Vagina (tissue), 2 donors: ENCODE measurements around the gene PCDHGA10. TPM values are rescaled to one million over a fixed set of nuclear protein-coding genes. Genes with fewer than 3 reads are reported as not detected.
"Not testable (repeated sequence)": the region's sequence is repeated elsewhere in the genome, so short reads cannot be mapped to it uniquely, and the experiment has no call there.

Experiments used
- DNase-seq, 2 donors: peaks; one replicate each; pipeline ENCODE4 v3.0.0-alpha.2; 2017; ENCODE audit errors: extremely low spot score in 2 of 2
- H3K27ac ChIP-seq: fragments of 200-600 bp; sonication (generic); one replicate; pipeline ENCODE4 v1.5.1; 2019
- H3K27me3 ChIP-seq: fragments of 200-600 bp; sonication (generic); one replicate; pipeline ENCODE4 v1.5.1; 2019
- H3K36me3 ChIP-seq, 2 donors: fragments of 200-600 bp; sonication (generic); one replicate each; pipeline ENCODE4 v1.5.1; 2017 to 2019
- H3K4me1 ChIP-seq: fragments of 200-600 bp; sonication (generic); one replicate; pipeline ENCODE4 v1.5.1; 2019
- H3K4me3 ChIP-seq, 2 donors: fragments of 200-600 bp; sonication (generic); 1 replicate in 1 of 2; 2 replicates in 1 of 2; pipeline ENCODE4 v1.5.1; 2016 to 2019
- H3K9me3 ChIP-seq: fragments of 200-600 bp; sonication (generic); one replicate; pipeline ENCODE4 v1.5.1; 2019
- POLR2A ChIP-seq, 2 donors: fragments of 450-650 bp; IDR thresholded peaks; one replicate each; pipeline ENCODE4 v1.6.1; 2017; ENCODE audit warnings: antibody characterized with exemption in 2 of 2, mild to moderate bottlenecking in 2 of 2, moderate library complexity in 2 of 2
- POLR2AphosphoS5 ChIP-seq, 2 donors: sonication (generic); formaldehyde crosslinking; IDR thresholded peaks; one replicate each; pipeline ENCODE4 v1.9.0; 2017; ENCODE audit warnings: antibody characterized with exemption in 2 of 2, mild to moderate bottlenecking in 2 of 2, low read depth in 1 of 2; ENCODE audit not compliant: insufficient read depth in 1 of 2
- intact Hi-C: fragments of 100-400 bp; cut with DNase I; formaldehyde crosslinking; loops from one replicate; pipeline ENCODE4 v1.15.1; 2023
- total RNA-seq: library from RNA; depleted of rRNA; stranded (reverse); fragments of >200 nt; gene quantifications from one replicate; pipeline ENCODE4 v1.2.3, GENCODE V29; 2016
- TF ChIP-seq, protein P1 (sequence below), 3 experiments: fragments of 450-650 bp in 2 of 3; fragments of 200-600 bp in 1 of 3; sonication (generic) in 1 of 3; IDR thresholded peaks; one replicate each; pipeline ENCODE4 v1.5.1; 2017 to 2019; ENCODE audit warnings: antibody characterized with exemption in 3 of 3, mild to moderate bottlenecking in 2 of 3, moderate library complexity in 2 of 3

PCDHGA10 gene
- total RNA-seq, 1 donor from 2014 or later = 10.6 TPM

DNA sequence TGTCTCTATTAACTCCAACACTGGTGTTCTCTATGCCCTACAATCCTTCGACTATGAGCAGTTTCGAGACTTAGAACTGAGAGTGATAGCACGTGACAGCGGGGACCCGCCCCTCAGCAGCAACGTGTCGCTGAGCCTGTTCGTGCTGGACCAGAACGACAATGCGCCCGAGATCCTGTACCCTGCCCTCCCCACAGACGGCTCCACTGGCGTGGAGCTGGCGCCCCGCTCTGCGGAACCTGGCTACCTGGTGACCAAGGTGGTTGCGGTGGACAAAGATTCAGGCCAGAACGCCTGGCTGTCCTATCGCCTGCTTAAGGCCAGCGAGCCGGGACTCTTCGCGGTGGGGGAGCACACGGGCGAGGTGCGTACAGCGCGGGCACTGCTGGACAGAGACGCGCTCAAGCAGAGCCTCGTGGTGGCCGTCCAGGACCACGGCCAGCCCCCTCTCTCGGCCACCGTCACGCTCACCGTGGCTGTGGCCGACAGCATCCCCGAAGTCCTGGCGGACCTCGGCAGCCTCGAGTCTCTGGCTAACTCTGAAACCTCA is 10.0 kb downstream of the PCDHGA10 start:
- Histone ChIP-seq H3K9me3 (peaks cover 98% of the 10 kb centered on the region), H3K27me3 (no peaks in the 10 kb centered on the region), H3K4me1 (no peaks in the 10 kb centered on the region), H3K36me3 (peaks cover 0 to 15% of the 10 kb centered on the region in 2 donors), H3K27ac (no peak overlapping the region), H3K4me3 (no peak overlapping the region)
- intact Hi-C loops = no loop called here
- TF ChIP-seq POLR2A (IDR thresholded peaks at IDR 0.05) (no peak), POLR2AphosphoS5 (IDR thresholded peaks at IDR 0.05; ENCODE audit: insufficient read depth in 1 of 2, low read depth in 1 of 2) (no peak)
- TF ChIP-seq, protein P1, sequence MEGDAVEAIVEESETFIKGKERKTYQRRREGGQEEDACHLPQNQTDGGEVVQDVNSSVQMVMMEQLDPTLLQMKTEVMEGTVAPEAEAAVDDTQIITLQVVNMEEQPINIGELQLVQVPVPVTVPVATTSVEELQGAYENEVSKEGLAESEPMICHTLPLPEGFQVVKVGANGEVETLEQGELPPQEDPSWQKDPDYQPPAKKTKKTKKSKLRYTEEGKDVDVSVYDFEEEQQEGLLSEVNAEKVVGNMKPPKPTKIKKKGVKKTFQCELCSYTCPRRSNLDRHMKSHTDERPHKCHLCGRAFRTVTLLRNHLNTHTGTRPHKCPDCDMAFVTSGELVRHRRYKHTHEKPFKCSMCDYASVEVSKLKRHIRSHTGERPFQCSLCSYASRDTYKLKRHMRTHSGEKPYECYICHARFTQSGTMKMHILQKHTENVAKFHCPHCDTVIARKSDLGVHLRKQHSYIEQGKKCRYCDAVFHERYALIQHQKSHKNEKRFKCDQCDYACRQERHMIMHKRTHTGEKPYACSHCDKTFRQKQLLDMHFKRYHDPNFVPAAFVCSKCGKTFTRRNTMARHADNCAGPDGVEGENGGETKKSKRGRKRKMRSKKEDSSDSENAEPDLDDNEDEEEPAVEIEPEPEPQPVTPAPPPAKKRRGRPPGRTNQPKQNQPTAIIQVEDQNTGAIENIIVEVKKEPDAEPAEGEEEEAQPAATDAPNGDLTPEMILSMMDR (IDR thresholded peaks at IDR 0.05) = no peak
- no peak for DNase-seq

DNA sequence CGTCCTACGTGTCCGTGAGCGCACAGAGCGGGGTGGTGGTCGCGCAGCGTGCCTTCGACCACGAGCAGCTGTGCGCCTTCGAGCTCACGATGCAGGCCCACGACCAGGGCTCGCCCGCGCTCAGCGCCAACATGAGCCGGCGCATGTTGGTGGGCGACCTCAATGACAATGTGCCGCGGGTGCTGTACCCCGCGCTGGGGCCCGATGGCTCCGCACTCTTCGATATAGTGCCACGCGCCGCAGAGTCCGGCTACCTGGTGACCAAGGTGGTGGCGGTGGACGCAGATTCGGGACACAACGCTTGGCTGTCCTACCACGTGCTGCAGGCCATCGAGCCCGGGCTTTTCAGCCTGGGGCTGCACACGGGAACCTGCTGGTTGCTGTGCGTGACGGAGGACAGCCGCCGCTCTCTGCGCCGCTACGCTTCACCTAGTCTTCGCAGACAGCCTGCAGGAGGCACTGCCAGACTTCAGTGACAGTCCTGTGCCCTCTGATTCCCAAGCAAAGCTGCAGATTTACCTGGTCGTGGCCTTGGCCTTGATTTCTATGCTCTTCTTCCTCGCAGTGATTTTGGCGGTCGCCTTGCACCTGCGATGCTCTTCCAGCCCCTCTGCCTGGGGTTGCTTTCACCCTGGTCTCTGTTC is 15.1 kb downstream of the PCDHGA10 start:
- TF ChIP-seq POLR2A (IDR thresholded peaks at IDR 0.05) (no peak), POLR2AphosphoS5 (IDR thresholded peaks at IDR 0.05; ENCODE audit: insufficient read depth in 1 of 2, low read depth in 1 of 2) (no peak)
- TF ChIP-seq, protein P1 (IDR thresholded peaks at IDR 0.05) = no peak
- intact Hi-C loops = no loop called here
- DNase-seq = no peak
- H3K27me3 ChIP-seq = no peaks in the 10 kb centered on the region
- no peaks in the 10 kb centered on the region for H3K4me1 ChIP-seq
- H3K36me3 ChIP-seq = peaks cover 0 to 16% of the 10 kb centered on the region in 2 donors
- no peak overlapping the region for H3K27ac ChIP-seq
- H3K4me3 ChIP-seq = no peak overlapping the region
- peaks cover 92% of the 10 kb centered on the region for H3K9me3 ChIP-seq

DNA sequence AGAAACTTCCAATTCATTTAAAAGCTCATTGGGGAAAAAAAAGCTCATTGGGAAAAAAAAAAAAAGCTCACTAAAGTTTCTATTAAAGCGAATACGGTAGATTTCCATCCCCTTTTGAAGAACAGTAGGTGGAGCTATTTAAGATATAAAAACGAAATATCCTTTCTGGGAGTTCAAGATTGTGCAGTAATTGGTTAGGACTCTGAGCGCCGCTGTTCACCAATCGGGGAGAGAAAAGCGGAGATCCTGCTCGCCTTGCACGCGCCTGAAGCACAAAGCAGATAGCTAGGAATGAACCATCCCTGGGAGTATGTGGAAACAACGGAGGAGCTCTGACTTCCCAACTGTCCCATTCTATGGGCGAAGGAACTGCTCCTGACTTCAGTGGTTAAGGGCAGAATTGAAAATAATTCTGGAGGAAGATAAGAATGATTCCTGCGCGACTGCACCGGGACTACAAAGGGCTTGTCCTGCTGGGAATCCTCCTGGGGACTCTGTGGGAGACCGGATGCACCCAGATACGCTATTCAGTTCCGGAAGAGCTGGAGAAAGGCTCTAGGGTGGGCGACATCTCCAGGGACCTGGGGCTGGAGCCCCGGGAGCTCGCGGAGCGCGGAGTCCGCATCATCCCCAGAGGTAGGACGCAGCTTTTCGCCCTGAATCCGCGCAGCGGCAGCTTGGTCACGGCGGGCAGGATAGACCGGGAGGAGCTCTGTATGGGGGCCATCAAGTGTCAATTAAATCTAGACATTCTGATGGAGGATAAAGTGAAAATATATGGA is 17.7 kb downstream of the PCDHGA10 start, which contains the start of gene PCDHGA12:
TSS of gene PCDHGA12 (plus strand) at position 176 of the 782 bp plus-strand sequence. CDS start at position 429, 253 bp downstream.
- H3K27ac ChIP-seq = no peak within 1 kb of the TSS
- intact Hi-C loops = no loop called here
- TF ChIP-seq, protein P1 (IDR thresholded peaks at IDR 0.05) = peak in 2 of 3 experiments; percentile 6 to 20
- TF ChIP-seq POLR2A (IDR thresholded peaks at IDR 0.05) (no peak), POLR2AphosphoS5 (IDR thresholded peaks at IDR 0.05; ENCODE audit: insufficient read depth in 1 of 2, low read depth in 1 of 2) (no peak)

DNA sequence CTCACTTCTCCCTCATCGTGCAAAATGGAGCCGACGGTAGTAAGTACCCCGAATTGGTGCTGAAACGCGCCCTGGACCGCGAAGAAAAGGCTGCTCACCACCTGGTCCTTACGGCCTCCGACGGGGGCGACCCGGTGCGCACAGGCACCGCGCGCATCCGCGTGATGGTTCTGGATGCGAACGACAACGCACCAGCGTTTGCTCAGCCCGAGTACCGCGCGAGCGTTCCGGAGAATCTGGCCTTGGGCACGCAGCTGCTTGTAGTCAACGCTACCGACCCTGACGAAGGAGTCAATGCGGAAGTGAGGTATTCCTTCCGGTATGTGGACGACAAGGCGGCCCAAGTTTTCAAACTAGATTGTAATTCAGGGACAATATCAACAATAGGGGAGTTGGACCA is 18.5 kb downstream of the PCDHGA10 start:
- Histone ChIP-seq H3K9me3 (peaks cover 83% of the 10 kb centered on the region), H3K27ac (no peak overlapping the region), H3K36me3 (peaks cover 0 to 22% of the 10 kb centered on the region in 2 donors), H3K4me1 (no peaks in the 10 kb centered on the region), H3K27me3 (no peaks in the 10 kb centered on the region), H3K4me3 (peak overlapping the region; percentile 20 to 24)
- intact Hi-C loops = no loop called here
- TF ChIP-seq POLR2A (IDR thresholded peaks at IDR 0.05) (no peak), POLR2AphosphoS5 (IDR thresholded peaks at IDR 0.05; ENCODE audit: insufficient read depth in 1 of 2, low read depth in 1 of 2) (no peak)
- TF ChIP-seq, protein P1 (IDR thresholded peaks at IDR 0.05) = no peak
- no peak for DNase-seq

More for the DNA sequence above, 17.7 kb downstream of the PCDHGA10 start, which contains the start of gene PCDHGA12:
- H3K4me1 ChIP-seq = no peaks in the 10 kb centered on the region
- peak within 1 kb of the TSS; percentile 20 to 24 for H3K4me3 ChIP-seq
- peaks cover 83% of the 10 kb centered on the region for H3K9me3 ChIP-seq
- DNase-seq = no peak
- H3K27me3 ChIP-seq = no peaks in the 10 kb centered on the region
- peaks cover 0 to 22% of the 10 kb centered on the region in 2 donors for H3K36me3 ChIP-seq

DNA sequence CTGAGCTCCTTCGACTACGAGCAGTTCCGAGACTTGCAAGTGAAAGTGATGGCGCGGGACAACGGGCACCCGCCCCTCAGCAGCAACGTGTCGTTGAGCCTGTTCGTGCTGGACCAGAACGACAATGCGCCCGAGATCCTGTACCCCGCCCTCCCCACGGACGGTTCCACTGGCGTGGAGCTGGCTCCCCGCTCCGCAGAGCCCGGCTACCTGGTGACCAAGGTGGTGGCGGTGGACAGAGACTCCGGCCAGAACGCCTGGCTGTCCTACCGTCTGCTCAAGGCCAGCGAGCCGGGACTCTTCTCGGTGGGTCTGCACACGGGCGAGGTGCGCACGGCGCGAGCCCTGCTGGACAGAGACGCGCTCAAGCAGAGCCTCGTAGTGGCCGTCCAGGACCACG is 19.5 kb downstream of the PCDHGA10 start:
- H3K27me3 ChIP-seq, H3K27ac ChIP-seq, H3K4me1 ChIP-seq, DNase-seq, H3K4me3 ChIP-seq, intact Hi-C loops: not testable (repeated sequence)
- Histone ChIP-seq H3K9me3 (peaks cover 74% of the 10 kb centered on the region), H3K36me3 (peaks cover 0 to 17% of the 10 kb centered on the region in 2 donors)

DNA sequence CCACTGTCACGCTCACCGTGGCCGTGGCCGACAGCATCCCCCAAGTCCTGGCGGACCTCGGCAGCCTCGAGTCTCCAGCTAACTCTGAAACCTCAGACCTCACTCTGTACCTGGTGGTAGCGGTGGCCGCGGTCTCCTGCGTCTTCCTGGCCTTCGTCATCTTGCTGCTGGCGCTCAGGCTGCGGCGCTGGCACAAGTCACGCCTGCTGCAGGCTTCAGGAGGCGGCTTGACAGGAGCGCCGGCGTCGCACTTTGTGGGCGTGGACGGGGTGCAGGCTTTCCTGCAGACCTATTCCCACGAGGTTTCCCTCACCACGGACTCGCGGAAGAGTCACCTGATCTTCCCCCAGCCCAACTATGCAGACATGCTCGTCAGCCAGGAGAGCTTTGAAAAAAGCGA is 19.9 kb downstream of the PCDHGA10 start:
- H3K4me3 ChIP-seq, intact Hi-C loops, DNase-seq, H3K27ac ChIP-seq, H3K4me1 ChIP-seq, H3K27me3 ChIP-seq: not testable (repeated sequence)
- peaks cover 0 to 17% of the 10 kb centered on the region in 2 donors for H3K36me3 ChIP-seq
- peaks cover 69% of the 10 kb centered on the region for H3K9me3 ChIP-seq
